PC-3 (cell line): Measurements from ENCODE around the gene LNX2. TPM values are rescaled to one million over a fixed set of nuclear protein-coding genes. Genes with fewer than 3 reads are reported as not detected.
A peak's percentile ranks its signal among the peaks of the same experiment; 100 is the strongest.

Experiments used
- ATAC-seq: fragments of 200-7000 bp; cut with Tn5 transposase; 2 replicates; pipeline ENCODE4 v1.9.1; 2020; ENCODE audit warnings: mild to moderate bottlenecking, moderate library complexity
- BruUV-seq: library from RNA; stranded (reverse); fragments of 400-500 nt; replicated peaks from 2 replicates; lab custom pipeline; 2021; lab: Mats Ljungman, UMichigan
- CTCF ChIA-PET: fragments of 300-600 bp; sonication (Branson Sonifier 250); formaldehyde crosslinking; loops from one replicate; lab custom pipeline; 2022; ENCODE audit warnings: antibody characterized with exemption; lab: Charles Lee
- POLR2A ChIA-PET: fragments of 300-600 bp; sonication (Branson Sonifier 250); formaldehyde crosslinking; loops from one replicate; lab custom pipeline; 2022; ENCODE audit warnings: antibody characterized with exemption; ENCODE audit not compliant: unreplicated experiment; lab: Charles Lee
- DNase-seq: peaks from one replicate; pipeline ENCODE4 v3.0.0-alpha.2; 2015
- H2AFZ ChIP-seq: fragments of 300-600 bp; sonication (generic); 2 replicates; pipeline ENCODE4 v1.6.0; 2016; ENCODE audit warnings: antibody characterized with exemption, low read length
- H3F3A ChIP-seq: fragments of 300-600 bp; sonication (generic); one replicate; pipeline ENCODE4 v1.6.0; 2017; ENCODE audit warnings: antibody characterized with exemption, low read length, control low read depth, mild to moderate bottlenecking; ENCODE audit not compliant: unreplicated experiment
- H3K27ac ChIP-seq: fragments of 300-600 bp; sonication (generic); 2 replicates; pipeline ENCODE4 v1.5.1; 2016; ENCODE audit warnings: mild to moderate bottlenecking, low read length
- H3K27me3 ChIP-seq: fragments of 300-600 bp; sonication (generic); 2 replicates; pipeline ENCODE4 v1.6.1; 2016; ENCODE audit warnings: low read length, mixed read lengths
- H3K36me3 ChIP-seq: fragments of 300-600 bp; sonication (generic); 2 replicates; pipeline ENCODE4 v1.6.1; 2016; ENCODE audit warnings: low read depth, mixed run types, low read length, mixed read lengths
- H3K4me1 ChIP-seq: fragments of 300-600 bp; sonication (generic); 2 replicates; pipeline ENCODE4 v1.5.1; 2016; ENCODE audit warnings: low read length; ENCODE audit not compliant: insufficient read depth
- H3K4me2 ChIP-seq: fragments of 300-600 bp; sonication (generic); 2 replicates; pipeline ENCODE4 v1.6.0; 2016; ENCODE audit warnings: low read length
- H3K4me3 ChIP-seq: fragments of 300-600 bp; sonication (generic); 2 replicates; pipeline ENCODE4 v1.5.1; 2016; ENCODE audit warnings: mild to moderate bottlenecking, low read length, mixed read lengths
- H3K79me2 ChIP-seq: fragments of 300-600 bp; sonication (generic); 2 replicates; pipeline ENCODE4 v1.6.1; 2017; ENCODE audit warnings: low read length, mixed read lengths
- H3K9ac ChIP-seq: fragments of 300-600 bp; sonication (generic); 2 replicates; pipeline ENCODE4 v1.6.0; 2016; ENCODE audit warnings: mild to moderate bottlenecking, low read length
- H3K9me2 ChIP-seq: fragments of 300-600 bp; sonication (generic); replicated peaks from 2 replicates; pipeline ENCODE4 v1.6.1; 2016; ENCODE audit warnings: mixed run types, low read length, mixed read lengths
- H3K9me3 ChIP-seq: fragments of 300-600 bp; sonication (generic); 2 replicates; pipeline ENCODE4 v1.6.1; 2016; ENCODE audit warnings: low read length, mixed read lengths
- H4K20me1 ChIP-seq: fragments of 300-600 bp; sonication (generic); 2 replicates; pipeline ENCODE4 v1.6.1; 2016; ENCODE audit warnings: low read length, mixed read lengths
- CTCF ChIP-seq: fragments of 300-600 bp; sonication (generic); conservative IDR thresholded peaks from 2 replicates; pipeline ENCODE4 v1.5.1; 2017; ENCODE audit warnings: antibody characterized with exemption, low read depth, mild to moderate bottlenecking, low read length
- EZH2 ChIP-seq: fragments of 300-600 bp; sonication (generic); IDR thresholded peaks from one replicate; pipeline ENCODE4 v1.6.1; 2017; ENCODE audit warnings: antibody characterized with exemption, mild to moderate bottlenecking, low read length; ENCODE audit not compliant: unreplicated experiment
- EZH2phosphoT487 ChIP-seq: fragments of 300-600 bp; sonication (generic); IDR thresholded peaks from 2 replicates; pipeline ENCODE4 v1.6.1; 2018; ENCODE audit warnings: mild to moderate bottlenecking, antibody characterized with exemption, low read length, borderline replicate concordance
- intact Hi-C: fragments of 100-400 bp; cut with micrococcal nuclease; formaldehyde crosslinking; loops from 2 replicates; pipeline ENCODE4 v1.9.0; 2023
- total RNA-seq: library from RNA; depleted of rRNA; stranded (reverse); fragments of >200 nt; gene quantifications from 2 replicates; pipeline ENCODE4 v1.2.3, GENCODE V29; 2014

The LNX2 gene
- total RNA-seq, 1 experiment from 2014 or later = 6.0 TPM

GRCh38 chr13:27658546-27658945 lies 38.2 kb upstream of the LNX2 start:
- BruUV-seq = no TSS peak

GRCh38 chr13:27657724-27658123 lies 37.4 kb upstream of the LNX2 start:
- Histone ChIP-seq H3K27me3 (no peaks in the 10 kb centered on the region), H3K4me2 (no peak overlapping the region)
- intact Hi-C loops = loop anchor here (5.0 kb wide), 2 partner anchors 35 to 80 kb away; partner anchors contain the start of genes LNX2 and POLR1D

More at GRCh38 chr13:27658546-27658945, 38.2 kb upstream of the LNX2 start:
- TF ChIP-seq EZH2 (no peak), CTCF (no peak), EZH2phosphoT487 (no peak)
- Histone ChIP-seq H3K79me2 (no peaks in the 10 kb centered on the region), H3K9me3 (no peaks in the 10 kb centered on the region), H3K27me3 (no peaks in the 10 kb centered on the region), H3K4me2 (peak overlapping the region; percentile 75), H4K20me1 (no peaks in the 10 kb centered on the region), H2AFZ (no peak overlapping the region), H3F3A (no peaks in the 10 kb centered on the region), H3K4me3 (no peak overlapping the region), H3K4me1 (peaks cover 30% of the 10 kb centered on the region), H3K27ac (peak overlapping the region; percentile 28; the same call in 1 of the 2 replicates), H3K9ac (no peak overlapping the region), H3K9me2 (no peaks in the 10 kb centered on the region), H3K36me3 (no peaks in the 10 kb centered on the region)
- ATAC-seq (peak; percentile 77), DNase-seq (peak; percentile 57)
- intact Hi-C loops = loop anchor here (5.0 kb wide), 2 partner anchors 36 to 81 kb away; partner anchors contain the start of genes LNX2 and POLR1D
- POLR2A ChIA-PET = no interaction called here
- CTCF ChIA-PET = interaction anchor here (0.5 to 0.7 kb wide), 3 partner anchors 55 to 126 kb away, joined by 3 to 4 read pairs (median 3); no protein-coding TSS in a partner anchor

More at GRCh38 chr13:27657724-27658123, 37.4 kb upstream of the LNX2 start:
- Histone ChIP-seq H3K9ac (no peak overlapping the region), H3K4me3 (no peak overlapping the region), H3K9me2 (no peaks in the 10 kb centered on the region), H3K4me1 (peaks cover 30% of the 10 kb centered on the region), H4K20me1 (no peaks in the 10 kb centered on the region), H3K36me3 (no peaks in the 10 kb centered on the region), H3K9me3 (no peaks in the 10 kb centered on the region), H2AFZ (no peak overlapping the region), H3K79me2 (no peaks in the 10 kb centered on the region), H3F3A (no peaks in the 10 kb centered on the region), H3K27ac (no peak overlapping the region)
- BruUV-seq = no TSS peak
- TF ChIP-seq EZH2 (no peak), CTCF (no peak), EZH2phosphoT487 (no peak)
- DNase-seq (no peak), ATAC-seq (no peak)
- ChIA-PET CTCF (no interaction called here), POLR2A (no interaction called here)
